ENCODE results near the gene LMX1B. TPM values are rescaled to one million over a fixed set of nuclear protein-coding genes. Genes with fewer than 3 reads are reported as not detected.

Gene LMX1B
- total RNA-seq, 1 experiment from 2014 or later, result 11.3 TPM

DNA sequence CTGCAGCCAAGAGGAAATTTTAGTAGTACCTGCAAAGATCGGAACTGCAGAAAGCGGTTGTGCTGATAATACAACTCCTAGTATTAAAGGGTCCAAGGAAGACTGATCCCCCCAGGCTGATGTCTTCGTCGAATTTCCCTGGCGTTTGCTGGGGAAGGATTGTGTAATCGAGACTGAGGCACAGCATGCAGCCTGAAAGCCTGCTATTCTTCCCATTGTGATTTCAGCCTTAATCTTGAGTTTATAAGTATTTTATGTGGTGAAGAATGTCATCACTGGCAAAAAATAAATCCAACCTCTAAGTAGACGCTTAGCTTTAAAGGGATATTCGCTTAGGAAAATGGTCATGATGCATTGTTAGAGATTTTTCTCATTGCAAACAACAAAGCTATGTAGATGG, 21.3 kb upstream of the LMX1B start:
- no TSS peak for BruUV-seq (replicated peaks)
- no peaks in the 10 kb centered on the region for H4K20me1 ChIP-seq (ENCODE audit: insufficient read depth)
- H3K27me3 ChIP-seq (ENCODE audit: insufficient read depth, low read length), result no peaks in the 10 kb centered on the region
- ChIA-PET POLR2A (no interaction called here), RAD21 (ENCODE audit: low non-redundant PET in 1 of 2, low total read pairs in 2 of 2, uncharacterized antibody in 2 of 2, unreplicated experiment in 2 of 2) (no interaction called here), CTCF (no interaction called here)
- H3K4me3 ChIP-seq (replicated peaks in 1 of 2; ENCODE audit: low read depth in 1 of 2, low read length in 2 of 2), result no peak overlapping the region
- no peaks in the 10 kb centered on the region for H3K9me3 ChIP-seq (ENCODE audit: control insufficient read depth in 1 of 2, insufficient read depth in 1 of 2, low read depth in 1 of 2, low read length in 2 of 2)
- no peak overlapping the region for H3K9ac ChIP-seq (ENCODE audit: low read length)
- TF ChIP-seq EGR1 (IDR thresholded peaks at IDR 0.05; ENCODE audit: low read depth) (no peak), JUND (IDR thresholded peaks at IDR 0.05) (no peak), CBX3 (IDR thresholded peaks at IDR 0.05; ENCODE audit: low read depth) (no peak), YY1 (IDR thresholded peaks at IDR 0.05; ENCODE audit: extremely low read depth, insufficient replicate concordance, low read depth, low read length) (no peak)
- TF ChIP-seq, protein P1, sequence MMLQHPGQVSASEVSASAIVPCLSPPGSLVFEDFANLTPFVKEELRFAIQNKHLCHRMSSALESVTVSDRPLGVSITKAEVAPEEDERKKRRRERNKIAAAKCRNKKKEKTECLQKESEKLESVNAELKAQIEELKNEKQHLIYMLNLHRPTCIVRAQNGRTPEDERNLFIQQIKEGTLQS (IDR thresholded peaks at IDR 0.05), result no peak
- TF ChIP-seq, protein P2, sequence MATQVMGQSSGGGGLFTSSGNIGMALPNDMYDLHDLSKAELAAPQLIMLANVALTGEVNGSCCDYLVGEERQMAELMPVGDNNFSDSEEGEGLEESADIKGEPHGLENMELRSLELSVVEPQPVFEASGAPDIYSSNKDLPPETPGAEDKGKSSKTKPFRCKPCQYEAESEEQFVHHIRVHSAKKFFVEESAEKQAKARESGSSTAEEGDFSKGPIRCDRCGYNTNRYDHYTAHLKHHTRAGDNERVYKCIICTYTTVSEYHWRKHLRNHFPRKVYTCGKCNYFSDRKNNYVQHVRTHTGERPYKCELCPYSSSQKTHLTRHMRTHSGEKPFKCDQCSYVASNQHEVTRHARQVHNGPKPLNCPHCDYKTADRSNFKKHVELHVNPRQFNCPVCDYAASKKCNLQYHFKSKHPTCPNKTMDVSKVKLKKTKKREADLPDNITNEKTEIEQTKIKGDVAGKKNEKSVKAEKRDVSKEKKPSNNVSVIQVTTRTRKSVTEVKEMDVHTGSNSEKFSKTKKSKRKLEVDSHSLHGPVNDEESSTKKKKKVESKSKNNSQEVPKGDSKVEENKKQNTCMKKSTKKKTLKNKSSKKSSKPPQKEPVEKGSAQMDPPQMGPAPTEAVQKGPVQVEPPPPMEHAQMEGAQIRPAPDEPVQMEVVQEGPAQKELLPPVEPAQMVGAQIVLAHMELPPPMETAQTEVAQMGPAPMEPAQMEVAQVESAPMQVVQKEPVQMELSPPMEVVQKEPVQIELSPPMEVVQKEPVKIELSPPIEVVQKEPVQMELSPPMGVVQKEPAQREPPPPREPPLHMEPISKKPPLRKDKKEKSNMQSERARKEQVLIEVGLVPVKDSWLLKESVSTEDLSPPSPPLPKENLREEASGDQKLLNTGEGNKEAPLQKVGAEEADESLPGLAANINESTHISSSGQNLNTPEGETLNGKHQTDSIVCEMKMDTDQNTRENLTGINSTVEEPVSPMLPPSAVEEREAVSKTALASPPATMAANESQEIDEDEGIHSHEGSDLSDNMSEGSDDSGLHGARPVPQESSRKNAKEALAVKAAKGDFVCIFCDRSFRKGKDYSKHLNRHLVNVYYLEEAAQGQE (IDR thresholded peaks at IDR 0.05; ENCODE audit: low read depth), result no peak
- DNase-seq (ENCODE audit: low read depth, low spot score) (no peak), ATAC-seq (no peak)
- no peaks in the 10 kb centered on the region for H3K79me2 ChIP-seq (ENCODE audit: insufficient read depth, low read length)
- H3K27ac ChIP-seq (ENCODE audit: low read depth, low read length), result no peak overlapping the region
- H3K4me2 ChIP-seq (ENCODE audit: low read length), result no peak overlapping the region
- no peaks in the 10 kb centered on the region for H3K36me3 ChIP-seq (ENCODE audit: control insufficient read depth in 1 of 2, insufficient read depth in 2 of 2, low read length in 2 of 2)
- H3K4me1 ChIP-seq (ENCODE audit: control insufficient read depth in 1 of 2, insufficient read depth in 2 of 2, low read length in 2 of 2), result no peaks in the 10 kb centered on the region
- intact Hi-C loops (cut with micrococcal nuclease), result no loop called here
- H3K9me2 ChIP-seq (ENCODE audit: insufficient read depth), result no peaks in the 10 kb centered on the region; the same call in 1 of the 2 replicates
- no peak overlapping the region for H2AFZ ChIP-seq (ENCODE audit: low read depth, low read length, poor library complexity, severe bottlenecking)

DNA sequence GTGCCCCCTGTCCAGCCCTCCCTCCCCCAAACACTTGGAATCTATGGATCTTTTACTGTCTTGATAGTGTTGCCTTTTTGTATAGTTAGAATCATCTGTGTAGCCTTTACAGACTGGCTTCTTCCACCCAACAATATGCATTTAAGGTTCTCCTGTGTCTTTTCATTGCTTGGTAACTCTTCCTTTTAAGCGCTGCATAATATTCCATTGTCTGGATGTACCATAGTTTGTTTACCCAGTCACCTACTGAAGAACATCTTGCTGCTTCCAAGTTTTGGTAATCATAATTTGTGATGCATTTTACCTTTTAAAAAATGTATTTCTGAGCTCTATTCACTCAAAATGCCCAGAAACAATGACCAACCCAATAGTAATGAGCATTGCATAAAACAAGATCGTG, 17.7 kb upstream of the LMX1B start:
- TF ChIP-seq TCF7L2 (IDR thresholded peaks at IDR 0.05; ENCODE audit: borderline replicate concordance, extremely low read depth, insufficient read depth, insufficient read length) (no peak), YY1 (IDR thresholded peaks at IDR 0.05; ENCODE audit: extremely low read depth, insufficient replicate concordance, low read depth, low read length) (no peak), FOSL1 (IDR thresholded peaks at IDR 0.05; ENCODE audit: low read depth) (no peak), SRF (IDR thresholded peaks at IDR 0.05; ENCODE audit: low read depth) (no peak), POLR2A (IDR thresholded peaks at IDR 0.05; ENCODE audit: borderline replicate concordance, extremely low read depth, insufficient read depth, insufficient read length) (no peak), EGR1 (IDR thresholded peaks at IDR 0.05; ENCODE audit: low read depth) (no peak), ELF1 (IDR thresholded peaks at IDR 0.05; ENCODE audit: borderline replicate concordance, low read depth) (no peak)
- TF ChIP-seq, protein P3, sequence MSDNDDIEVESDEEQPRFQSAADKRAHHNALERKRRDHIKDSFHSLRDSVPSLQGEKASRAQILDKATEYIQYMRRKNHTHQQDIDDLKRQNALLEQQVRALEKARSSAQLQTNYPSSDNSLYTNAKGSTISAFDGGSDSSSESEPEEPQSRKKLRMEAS (IDR thresholded peaks at IDR 0.05), result no peak
- TF ChIP-seq, protein P1 (IDR thresholded peaks at IDR 0.05), result no peak
- TF ChIP-seq, protein P4, sequence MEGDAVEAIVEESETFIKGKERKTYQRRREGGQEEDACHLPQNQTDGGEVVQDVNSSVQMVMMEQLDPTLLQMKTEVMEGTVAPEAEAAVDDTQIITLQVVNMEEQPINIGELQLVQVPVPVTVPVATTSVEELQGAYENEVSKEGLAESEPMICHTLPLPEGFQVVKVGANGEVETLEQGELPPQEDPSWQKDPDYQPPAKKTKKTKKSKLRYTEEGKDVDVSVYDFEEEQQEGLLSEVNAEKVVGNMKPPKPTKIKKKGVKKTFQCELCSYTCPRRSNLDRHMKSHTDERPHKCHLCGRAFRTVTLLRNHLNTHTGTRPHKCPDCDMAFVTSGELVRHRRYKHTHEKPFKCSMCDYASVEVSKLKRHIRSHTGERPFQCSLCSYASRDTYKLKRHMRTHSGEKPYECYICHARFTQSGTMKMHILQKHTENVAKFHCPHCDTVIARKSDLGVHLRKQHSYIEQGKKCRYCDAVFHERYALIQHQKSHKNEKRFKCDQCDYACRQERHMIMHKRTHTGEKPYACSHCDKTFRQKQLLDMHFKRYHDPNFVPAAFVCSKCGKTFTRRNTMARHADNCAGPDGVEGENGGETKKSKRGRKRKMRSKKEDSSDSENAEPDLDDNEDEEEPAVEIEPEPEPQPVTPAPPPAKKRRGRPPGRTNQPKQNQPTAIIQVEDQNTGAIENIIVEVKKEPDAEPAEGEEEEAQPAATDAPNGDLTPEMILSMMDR (IDR thresholded peaks at IDR 0.05 in 2 of 3, conservative IDR thresholded peaks at IDR 0.05 in 1 of 3; ENCODE audit: borderline replicate concordance in 1 of 3, insufficient read depth in 1 of 3, low read depth in 2 of 3, low read length in 2 of 3), result no peak
- Histone ChIP-seq H3K9me2 (ENCODE audit: insufficient read depth) (no peaks in the 10 kb centered on the region; the same call in 1 of the 2 replicates), H3K9me3 (ENCODE audit: control insufficient read depth in 1 of 2, insufficient read depth in 1 of 2, low read depth in 1 of 2, low read length in 2 of 2) (no peaks in the 10 kb centered on the region), H3K36me3 (ENCODE audit: control insufficient read depth in 1 of 2, insufficient read depth in 2 of 2, low read length in 2 of 2) (no peaks in the 10 kb centered on the region), H4K20me1 (ENCODE audit: insufficient read depth) (no peaks in the 10 kb centered on the region), H3K4me3 (replicated peaks in 1 of 2; ENCODE audit: low read depth in 1 of 2, low read length in 2 of 2) (no peak overlapping the region), H3K9ac (ENCODE audit: low read length) (no peak overlapping the region), H3K27me3 (ENCODE audit: insufficient read depth, low read length) (no peaks in the 10 kb centered on the region), H3K4me2 (ENCODE audit: low read length) (no peak overlapping the region), H3K79me2 (ENCODE audit: insufficient read depth, low read length) (no peaks in the 10 kb centered on the region), H3K27ac (ENCODE audit: low read depth, low read length) (no peak overlapping the region), H2AFZ (ENCODE audit: low read depth, low read length, poor library complexity, severe bottlenecking) (no peak overlapping the region), H3K4me1 (ENCODE audit: control insufficient read depth in 1 of 2, insufficient read depth in 2 of 2, low read length in 2 of 2) (no peaks in the 10 kb centered on the region)
- POLR2A ChIA-PET, result no interaction called here
- RAD21 ChIA-PET (ENCODE audit: low non-redundant PET in 1 of 2, low total read pairs in 2 of 2, uncharacterized antibody in 2 of 2, unreplicated experiment in 2 of 2), result no interaction called here
- ATAC-seq (no peak), DNase-seq (ENCODE audit: low read depth, low spot score) (no peak)
- BruUV-seq (replicated peaks), result no TSS peak
- intact Hi-C loops (cut with micrococcal nuclease), result no loop called here
- CTCF ChIA-PET, result no interaction called here

All from HCT116 (cell line).